B cell (primary cell): ENCODE results near the gene CCDC191.

Experiments used
- EZH2 ChIP-seq: IDR thresholded peaks from 2 replicates; pipeline ENCODE4 v1.6.1; 2012; ENCODE audit warnings: borderline replicate concordance, low read depth, mild to moderate bottlenecking, moderate library complexity, low read length; ENCODE audit not compliant: insufficient read depth, poor library complexity, severe bottlenecking
- TF ChIP-seq, protein P1 (sequence below): fragments of 200-600 bp; IDR thresholded peaks from one replicate; pipeline ENCODE4 v1.8.0; 2022; ENCODE audit warnings: antibody characterized with exemption, mild to moderate bottlenecking

DNA sequence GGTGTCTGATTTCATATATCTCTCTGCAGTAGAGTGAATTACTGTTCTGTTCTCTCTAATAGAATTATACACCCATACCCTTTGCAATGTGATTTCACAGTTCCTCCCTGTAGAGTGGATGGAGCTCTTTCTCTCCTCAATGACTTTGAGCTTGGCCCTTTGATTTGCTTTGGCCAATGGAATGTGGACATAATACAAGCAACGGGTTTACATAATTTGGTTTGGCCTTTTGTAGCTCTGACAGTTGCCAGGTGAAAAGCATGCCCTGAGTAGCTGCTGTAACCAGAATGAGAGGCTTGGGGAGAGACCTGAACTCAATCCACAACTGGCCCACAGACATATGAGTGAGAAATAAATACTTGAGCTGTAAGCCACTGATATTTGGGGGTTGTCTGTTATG lies 76.4 kb downstream of the CCDC191 start:
- TF ChIP-seq, protein P1, sequence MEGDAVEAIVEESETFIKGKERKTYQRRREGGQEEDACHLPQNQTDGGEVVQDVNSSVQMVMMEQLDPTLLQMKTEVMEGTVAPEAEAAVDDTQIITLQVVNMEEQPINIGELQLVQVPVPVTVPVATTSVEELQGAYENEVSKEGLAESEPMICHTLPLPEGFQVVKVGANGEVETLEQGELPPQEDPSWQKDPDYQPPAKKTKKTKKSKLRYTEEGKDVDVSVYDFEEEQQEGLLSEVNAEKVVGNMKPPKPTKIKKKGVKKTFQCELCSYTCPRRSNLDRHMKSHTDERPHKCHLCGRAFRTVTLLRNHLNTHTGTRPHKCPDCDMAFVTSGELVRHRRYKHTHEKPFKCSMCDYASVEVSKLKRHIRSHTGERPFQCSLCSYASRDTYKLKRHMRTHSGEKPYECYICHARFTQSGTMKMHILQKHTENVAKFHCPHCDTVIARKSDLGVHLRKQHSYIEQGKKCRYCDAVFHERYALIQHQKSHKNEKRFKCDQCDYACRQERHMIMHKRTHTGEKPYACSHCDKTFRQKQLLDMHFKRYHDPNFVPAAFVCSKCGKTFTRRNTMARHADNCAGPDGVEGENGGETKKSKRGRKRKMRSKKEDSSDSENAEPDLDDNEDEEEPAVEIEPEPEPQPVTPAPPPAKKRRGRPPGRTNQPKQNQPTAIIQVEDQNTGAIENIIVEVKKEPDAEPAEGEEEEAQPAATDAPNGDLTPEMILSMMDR, result no peak
- TF ChIP-seq EZH2, result no peak
